NCI-H146 (cell line): ENCODE results near the gene COTL1.
"Not testable (repeated sequence)": the region's sequence is repeated elsewhere in the genome, so short reads cannot be mapped to it uniquely, and the experiment has no call there.

Experiments
- DNase-seq: peaks from one replicate; lab custom pipeline; 2025; lab: John Stamatoyannopoulos, UW

COTL1 gene

DNA sequence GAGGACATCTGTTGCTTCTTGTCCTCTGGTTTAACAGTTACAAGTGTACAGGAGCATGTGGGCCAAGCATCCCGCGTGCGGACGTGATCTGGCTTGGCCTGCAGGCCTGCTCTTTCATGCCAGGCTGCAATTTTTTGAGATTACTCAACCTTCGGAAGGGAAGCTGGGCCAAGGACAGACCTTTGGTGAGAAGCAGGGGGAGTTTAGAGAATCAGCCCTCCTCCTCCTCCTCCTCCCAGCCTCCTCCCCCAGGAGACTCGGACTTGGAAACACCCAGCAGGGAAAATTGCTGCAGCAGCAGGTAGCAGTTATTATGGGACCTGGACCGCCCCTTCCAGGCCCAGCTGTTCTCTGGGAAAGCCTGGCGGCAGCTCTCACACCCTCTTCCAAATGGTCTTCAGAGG, 25.3 kb upstream of the COTL1 start:
- DNase-seq = peak; percentile 77

DNA sequence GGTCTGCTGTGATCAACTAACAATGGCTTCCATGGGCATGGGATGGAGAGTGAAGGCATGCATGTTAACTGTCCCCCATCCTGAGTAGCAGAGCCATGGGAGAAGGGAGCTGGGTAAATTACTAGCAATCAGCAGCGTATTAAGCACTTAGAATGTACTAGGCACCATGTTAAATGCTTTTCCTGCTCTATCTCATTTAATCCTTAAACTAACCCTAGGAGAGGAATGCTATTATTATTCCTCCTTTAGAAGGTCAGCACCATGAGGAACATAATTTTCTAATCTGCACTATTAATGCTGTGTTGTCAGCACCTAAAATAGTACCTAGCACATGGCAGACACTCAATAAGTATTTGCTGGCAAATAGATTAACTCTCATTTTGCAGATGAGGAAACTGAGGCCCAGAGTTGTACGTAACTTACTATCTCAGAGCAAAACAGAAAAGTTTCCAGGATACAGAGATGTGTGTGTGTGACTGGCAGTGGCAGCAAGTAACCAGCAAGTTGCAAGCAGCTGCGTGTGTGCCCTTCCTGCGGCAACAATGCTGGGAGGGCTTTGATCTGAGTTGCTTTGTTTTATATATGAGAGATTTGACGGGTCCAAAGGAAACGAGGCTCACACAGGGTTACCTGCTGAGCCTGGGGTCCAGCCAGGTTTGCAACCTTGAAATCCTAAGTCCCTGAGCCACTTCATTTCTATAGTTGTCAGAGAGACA, 23.9 kb upstream of the COTL1 start:
- DNase-seq = no peak

DNA sequence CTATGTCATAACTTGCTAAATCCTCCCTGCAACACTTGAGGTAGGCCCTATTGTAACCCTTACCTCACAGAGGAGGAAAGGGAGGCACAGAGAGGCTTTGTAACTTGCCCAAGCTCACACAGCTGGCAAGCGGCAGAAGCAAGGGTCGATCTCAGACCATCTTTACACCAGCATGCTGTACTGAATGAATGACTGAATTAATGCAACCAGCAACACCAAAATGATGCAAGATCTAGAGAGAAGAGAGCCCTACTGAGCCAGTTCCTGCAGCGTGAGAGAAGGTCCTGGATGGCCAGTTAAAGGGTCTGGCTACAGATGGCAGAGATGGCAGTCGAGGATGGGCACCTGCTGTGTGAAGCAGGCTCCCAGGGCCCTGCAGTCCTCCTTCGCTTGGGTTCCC, 22.3 kb upstream of the COTL1 start:
- DNase-seq = no peak

DNA sequence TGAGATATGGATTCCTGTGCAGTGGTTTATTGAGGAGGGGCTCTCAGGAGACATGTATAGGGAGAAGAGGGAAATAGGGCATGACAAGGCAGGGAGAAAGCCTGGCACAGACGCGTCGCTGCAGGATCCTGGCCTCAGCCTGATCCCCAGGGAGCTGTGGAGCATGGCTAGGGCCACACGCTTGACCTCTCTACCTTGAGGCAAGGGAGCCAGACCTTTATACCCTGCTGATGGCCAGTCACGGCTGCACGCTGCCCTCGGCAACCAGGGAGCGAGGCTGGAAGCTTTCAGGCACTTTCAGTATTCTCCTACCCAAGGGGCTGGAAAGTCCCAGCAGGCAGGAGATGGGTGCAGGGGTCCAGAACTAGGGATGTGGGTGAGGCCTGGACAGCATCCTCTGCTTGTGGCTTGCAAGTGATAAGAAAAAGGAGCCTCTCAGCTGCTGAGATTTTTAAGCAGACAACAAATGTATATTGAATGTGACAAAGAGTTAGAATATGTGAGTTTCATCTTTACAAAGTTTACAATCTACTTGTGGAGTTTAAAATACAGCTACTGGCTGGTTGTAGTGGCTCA, 20.4 kb upstream of the COTL1 start:
- DNase-seq = no peak

DNA sequence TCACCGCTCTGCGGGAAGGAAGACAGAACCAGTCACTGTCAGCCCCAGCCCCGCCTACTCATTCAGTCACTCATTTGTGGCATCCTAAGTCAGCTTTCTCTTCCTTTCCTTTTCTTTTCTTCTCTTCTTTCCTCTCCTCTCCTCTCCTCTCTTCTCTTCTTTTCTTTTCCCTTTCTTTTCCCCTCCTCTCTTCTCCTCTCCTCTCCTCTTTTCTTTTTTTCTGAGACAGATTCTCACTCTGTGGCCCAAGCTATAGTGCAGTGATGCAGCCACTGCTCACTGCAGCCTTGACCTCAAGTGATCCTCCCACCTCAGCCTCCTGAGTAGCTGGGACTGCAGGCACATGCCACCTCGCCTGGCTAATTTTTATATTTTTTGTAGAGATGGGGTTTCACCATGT, 19.8 kb upstream of the COTL1 start:
- DNase-seq = no peak

DNA sequence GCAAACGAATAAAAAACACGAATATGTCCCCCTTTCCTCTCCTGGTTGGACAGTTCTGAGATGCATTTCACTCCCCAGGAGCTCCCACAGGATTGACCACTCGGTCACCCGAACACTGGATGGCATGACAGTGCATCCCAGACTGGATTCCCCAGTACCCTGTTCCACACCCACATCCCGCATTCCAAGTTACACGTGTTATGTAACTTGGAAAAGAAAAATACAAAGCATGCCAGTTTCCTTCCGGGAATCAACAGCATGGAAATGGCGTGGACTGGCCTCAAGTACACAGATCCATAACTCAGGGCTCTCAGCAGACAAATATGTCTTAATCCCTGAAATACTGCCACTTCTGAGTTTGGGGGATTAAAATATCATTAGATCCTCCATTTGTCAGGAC, 17.8 kb upstream of the COTL1 start:
- no peak for DNase-seq

DNA sequence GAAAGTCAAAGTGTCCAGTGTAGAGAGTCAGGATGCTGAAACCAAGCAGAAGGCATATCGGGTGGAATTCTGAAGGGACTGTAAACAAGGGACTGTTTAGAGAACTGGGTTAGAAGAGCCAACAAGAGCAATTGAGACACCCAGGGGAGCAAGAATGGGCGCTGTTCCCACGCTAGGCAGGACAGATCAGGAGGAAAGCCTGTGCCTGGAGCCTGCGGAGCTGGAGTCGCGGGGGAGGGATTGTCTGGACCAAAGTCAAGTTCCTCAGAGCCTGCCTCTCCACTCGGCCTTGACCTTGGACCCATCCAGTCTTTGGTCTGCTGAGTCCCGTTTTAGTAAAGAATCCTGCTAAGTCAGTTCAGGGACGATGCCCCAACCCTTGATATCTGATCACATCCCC, 15.7 kb upstream of the COTL1 start:
- no peak for DNase-seq

DNA sequence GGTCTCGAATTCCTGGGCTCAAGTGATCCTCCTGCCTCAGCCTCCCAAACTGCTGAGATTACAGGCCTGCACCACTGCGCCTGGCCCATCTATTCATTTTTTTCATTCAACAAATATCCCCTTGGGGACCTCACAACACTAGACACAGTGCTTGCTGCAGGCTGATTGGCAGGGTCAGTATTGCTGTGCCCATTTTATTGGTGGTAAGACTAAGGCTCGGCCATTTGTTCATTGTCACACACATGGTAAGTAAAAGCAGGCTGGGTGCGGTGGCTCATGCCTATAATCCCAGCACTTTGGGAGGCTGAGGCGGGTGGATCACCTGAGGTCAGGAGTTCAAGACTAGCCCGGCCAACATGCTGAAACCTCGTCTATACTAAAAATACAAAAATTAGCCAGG, 15.0 kb upstream of the COTL1 start:
- not testable (repeated sequence) for DNase-seq

DNA sequence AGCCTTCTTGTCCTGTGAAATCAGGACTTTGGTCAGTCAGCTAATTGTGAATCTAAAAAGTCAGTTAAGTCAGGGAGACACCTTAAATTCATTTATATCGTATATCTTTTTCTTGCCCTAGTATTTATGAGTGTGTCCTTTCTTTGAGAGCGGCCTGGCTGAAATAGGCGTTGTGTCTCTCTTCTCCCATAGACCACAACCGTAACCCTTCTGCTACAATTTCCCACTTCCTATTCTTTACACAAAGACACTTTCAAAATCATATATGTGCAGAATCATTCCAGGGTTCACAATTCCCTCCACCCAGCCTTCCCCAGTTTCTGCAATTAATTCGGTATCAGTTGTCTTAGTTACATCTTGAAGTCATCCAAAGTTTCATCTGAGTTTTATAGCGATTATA, 14.0 kb upstream of the COTL1 start:
- DNase-seq = no peak

DNA sequence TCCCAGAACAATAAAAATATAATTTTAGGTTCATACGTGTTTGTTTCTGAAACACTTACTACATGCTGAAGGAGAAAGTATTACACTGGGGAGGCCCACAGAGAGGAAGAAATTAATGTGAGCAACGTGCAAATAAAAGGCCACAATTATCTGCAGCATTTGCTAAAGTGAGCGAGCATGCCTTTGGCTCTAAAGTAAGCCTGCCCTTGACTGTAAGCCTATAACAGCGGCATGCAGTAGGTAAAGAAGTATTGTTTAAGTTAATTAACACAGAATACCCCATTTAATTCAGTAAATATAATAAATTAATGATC, 13.2 kb upstream of the COTL1 start:
- no peak for DNase-seq

DNA sequence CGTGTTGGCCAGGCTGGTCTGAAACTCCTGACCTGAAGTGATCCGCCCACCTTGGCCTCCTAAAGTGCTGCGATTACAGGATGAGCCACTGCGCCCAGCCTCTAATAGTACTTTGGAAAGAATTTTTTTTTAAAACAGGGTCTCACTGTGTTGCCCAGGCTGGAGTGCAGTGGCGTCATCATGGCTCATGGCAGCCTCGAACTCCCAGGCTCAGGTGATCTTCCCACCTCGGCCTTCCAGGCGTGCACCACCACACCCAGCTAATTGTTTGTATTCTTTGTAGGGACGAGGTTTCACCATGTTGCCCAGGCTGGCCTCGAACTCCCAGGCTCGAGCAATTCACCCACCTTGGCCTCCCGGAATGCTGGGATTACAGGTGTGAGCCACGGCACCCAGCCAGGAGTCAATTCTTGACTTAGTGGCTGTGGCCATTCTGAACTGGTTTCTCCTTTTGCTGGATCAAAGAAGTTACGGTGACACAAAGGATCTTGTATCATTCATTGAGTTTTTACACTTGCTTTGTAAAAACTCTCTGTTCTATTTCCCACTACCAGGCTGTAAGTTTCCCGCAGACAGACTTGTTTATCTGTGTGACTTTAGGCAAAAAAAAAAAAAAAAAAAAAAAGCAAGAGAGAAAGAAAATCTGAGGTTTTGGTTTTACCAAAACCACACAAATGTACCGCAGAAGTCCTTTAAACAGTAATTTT, 12.7 kb upstream of the COTL1 start:
- no peak for DNase-seq

DNA sequence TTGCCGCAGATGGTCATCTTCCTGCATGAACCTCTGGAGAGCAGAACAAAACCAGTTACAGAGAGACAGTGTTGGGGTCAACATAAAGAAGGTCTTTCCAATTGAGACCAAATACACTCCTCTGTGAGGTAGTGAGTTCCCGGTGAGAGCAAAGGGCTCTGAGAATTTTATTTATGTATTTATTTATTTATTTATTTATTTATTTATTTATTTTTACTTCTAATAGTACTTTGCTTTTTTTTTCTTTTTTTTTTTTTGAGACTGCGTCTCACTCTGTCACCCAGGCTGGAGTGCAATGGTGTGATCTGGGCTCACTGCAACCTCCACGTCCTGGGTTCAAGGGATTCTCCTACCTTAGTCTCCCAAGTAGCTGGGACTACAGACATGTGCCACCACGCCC, 12.1 kb upstream of the COTL1 start:
- no peak for DNase-seq

DNA sequence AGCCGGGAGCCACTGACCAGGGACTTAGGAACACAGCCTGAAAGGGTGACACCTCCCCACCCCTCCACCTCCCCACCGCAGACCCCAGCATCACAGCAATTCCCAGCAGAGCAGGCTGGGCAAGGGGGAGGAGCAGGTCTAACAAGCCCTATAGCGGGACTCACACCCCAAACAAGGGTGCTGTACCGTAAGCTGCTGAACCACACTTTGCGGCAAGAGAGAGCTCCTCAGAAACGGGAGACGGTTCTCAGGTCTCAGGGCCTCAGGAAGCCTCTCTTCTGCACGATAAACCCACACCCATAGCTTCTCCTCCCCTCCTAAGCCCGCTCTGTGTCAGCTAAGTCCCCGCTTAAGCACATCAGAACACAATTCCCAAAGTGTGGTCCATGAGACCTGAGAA, 11.7 kb upstream of the COTL1 start:
- no peak for DNase-seq

DNA sequence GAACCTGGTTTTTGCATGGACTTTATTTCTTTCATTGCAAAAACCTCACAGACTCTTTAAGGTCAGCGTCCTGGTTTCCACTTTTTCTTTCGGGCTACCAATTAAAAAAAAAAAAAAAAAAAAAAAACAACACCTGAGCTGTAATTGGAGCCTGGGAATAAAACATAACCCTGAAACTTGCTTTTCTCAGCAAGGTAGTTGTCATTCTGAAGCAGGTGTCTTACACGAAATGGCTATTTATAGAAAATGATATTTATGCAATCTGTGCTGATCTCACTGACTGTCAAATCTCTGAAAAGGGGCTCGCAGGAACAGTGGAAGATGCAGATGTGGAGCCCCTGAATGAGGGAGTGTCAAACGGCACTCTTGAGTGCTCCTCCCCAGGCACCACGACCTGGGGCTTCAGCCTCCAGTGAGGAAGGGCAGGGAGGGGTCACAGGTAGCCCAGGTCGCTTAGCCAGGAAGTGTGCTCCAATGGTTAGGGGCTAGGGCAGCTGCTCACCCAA, 10.4 kb upstream of the COTL1 start:
- DNase-seq = no peak

DNA sequence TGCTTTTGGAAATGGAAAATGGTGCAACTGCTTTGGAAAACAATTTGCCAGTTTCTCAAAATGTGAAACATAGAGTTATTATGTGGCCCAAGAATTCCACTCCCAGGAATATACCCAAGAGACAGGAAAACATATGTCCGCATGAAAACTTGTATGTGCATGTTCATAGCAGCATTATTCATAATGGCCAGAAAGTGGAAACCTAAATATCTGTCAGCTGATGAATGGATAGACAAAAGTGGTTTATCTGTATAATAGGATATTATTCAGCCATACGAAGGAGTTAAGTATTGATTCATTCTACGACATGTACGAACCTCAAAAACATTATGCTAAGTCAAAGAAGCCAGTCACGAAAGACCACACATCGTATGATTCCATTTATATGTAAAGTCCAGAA, 7.7 kb upstream of the COTL1 start:
- DNase-seq = no peak

DNA sequence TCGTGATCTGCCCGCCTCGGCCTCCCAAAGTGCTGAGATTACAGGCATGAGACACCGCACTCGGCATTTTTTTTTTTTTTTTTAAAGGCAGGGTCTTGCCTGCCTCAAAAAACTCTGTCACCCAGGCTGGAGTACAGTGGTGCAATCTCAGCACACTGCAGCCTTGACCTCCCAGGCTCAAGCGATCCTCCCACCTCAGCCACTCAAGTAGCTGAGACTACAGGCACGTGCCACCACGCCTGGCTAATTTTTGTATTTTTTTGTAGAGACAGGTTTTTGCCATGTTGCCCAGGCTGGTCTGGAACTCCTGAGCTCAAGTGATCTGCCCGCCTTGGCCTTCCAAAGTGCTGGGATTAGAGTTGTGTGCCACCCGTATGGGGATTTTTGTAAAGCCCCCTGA, 3.0 kb upstream of the COTL1 start:
- DNase-seq = not testable (repeated sequence)

DNA sequence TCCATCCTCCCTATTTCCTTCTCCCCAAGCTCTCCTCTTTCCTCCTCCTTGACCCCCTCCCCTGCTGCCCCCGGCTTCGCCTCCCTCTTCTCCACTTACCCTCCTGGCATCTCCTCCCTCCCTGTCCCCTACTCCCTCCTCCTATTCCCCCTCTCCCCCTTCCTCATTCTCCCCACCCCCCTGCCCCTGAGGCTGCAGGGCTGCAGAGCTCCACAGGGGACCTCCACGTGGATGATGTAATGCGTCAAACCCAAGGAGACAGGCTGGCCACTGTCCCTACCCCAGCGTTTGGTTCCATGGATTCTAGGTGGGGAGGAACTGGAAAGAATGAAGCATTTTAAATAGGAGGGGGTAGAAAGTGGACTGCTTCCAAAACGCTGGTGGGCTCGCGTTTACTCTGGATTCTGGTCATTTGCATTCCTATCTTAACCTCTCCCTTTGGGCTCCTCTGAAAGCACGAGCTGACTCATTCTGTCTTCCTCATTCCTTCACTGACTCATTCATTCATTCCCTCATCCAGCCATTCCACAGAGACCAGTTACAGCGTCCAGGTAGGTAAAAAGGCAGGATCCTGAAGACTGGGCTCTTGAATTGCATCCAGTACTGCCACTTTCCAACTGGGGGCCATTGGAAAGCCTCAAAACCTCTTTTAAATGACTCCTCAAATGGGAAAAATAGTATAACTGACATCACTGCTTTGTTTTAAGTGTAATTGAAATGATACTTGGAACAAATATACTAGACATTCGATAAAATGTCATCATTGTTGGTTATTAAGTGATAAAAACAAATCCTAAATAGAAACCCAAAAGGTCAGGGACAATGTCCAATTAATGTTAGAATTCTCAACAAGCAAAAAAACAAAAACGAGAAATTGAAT, 943 bp upstream of the COTL1 start:
- peak; percentile 60 for DNase-seq

DNA sequence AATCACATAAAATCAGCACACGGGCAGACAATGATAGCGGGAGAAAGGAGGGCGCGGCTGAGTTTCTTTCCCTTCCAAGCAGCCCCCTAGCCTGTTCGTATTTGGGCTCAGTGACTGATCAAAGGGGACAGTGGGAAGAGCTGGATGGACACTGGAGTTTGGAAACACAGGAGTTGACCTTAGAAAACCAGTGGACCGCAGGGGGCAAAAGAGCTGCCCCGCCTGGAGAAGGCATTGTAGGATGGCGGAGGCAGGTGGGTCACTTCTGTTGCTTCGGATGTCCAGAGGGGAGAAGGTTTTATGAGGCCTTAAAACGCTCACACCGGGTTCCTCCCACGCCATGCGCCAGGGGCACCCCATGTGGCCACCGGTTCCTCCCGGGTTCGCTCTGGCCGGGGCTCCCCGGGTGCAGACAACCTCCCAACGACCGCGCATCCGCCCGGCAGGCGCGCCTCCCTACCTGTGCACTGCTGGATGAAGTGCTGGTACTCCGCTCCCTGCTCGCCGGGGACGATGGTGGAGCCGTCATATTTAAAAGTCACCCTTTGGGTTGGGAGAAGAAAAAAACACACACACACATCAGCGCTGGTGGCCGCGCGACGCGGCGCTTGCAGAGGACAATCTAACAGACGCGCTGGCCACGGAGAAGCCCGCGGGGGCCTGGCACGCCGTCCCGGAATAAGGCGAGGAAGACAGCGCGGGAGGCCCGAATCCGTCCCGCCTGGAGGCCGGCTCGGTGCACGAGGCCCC, 662 bp downstream of the COTL1 start:
- peak; percentile 9 for DNase-seq

DNA sequence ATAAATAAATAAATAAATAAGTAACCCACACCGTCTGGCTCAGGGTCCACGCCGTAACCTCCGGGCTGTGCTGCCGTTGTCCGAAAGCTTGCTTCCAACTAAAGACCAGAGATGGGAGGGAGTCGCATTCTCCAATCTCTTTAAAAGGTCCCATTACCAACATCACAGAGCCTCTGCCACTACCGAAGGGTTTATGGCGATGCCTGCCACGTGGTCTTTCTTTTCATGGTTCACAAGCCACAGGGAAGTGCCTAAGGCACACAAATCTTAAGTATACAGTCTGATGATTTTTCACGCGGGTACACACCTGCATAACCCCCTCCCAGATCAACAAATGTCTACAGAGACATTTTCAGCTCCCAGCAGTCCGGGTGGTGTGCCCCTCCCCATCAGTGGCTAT, 1.4 kb downstream of the COTL1 start:
- DNase-seq = peak; percentile 9

DNA sequence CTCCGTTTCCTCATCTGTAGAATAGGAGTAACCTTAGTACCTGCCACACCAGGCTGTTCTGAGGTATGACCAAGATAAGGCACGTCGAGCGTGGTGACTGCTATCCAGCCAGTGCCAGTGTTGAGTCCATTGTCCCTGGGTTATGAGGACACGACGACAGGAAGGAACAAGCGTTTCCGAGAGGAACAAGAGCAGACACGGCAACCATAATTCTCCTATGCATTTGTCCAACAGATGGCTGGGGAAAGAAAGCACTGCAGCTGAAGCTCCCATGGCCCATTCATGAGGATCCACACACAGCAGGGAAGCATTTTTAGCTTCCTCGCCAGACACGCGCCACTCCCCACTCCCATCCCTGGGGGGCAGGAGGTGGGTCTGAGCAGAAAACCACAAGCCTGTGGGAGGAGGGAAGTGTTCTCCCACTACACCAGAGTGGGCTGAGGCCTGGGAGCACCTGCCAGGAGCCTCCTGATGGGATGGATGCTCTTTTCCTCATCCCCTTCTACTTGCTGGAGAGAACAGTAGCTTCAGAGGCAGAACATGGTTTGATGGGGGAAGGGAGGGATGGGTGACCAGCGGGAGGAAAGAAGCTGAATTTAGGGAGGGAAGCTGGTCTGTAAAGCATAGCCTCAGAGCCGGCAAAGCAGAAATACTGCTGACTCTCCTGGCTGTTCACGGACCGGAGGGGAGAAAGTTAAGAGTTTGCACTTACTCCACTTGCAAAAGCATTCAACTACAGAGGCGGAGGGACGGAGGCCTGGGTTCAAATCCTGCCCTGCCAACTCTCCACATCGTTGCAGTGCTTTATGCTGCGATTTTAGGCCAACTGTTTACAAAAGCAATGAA, 2.7 kb downstream of the COTL1 start:
- DNase-seq = peak; percentile 6

DNA sequence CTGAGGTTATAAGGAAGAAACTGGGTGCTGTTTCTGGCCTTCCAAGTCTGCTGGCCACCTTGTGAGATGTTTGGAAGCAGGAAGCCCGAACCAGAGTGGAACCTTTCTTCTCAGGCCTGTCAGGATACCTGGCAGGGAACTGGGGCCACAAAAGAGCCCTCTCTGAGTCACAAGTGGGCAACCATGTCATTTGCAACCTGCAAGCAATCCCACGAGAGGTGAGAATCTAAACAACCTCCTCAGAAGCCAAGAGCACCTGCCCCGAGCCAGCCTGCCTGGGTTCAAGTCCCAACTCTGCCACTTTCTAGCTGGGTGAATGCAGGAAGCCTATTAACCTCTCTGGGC, 3.3 kb downstream of the COTL1 start:
- no peak for DNase-seq
